Hematopoietic multipotent progenitor cell (in vitro differentiated cells): ENCODE measurements around the gene HOXB3. TPM values are rescaled to one million over a fixed set of nuclear protein-coding genes. Genes with fewer than 3 reads are reported as not detected.

Experiments used
- DNase-seq, 3 donors: peaks; one replicate each; pipeline ENCODE4 v3.0.0-alpha.2; 2011 to 2015; ENCODE audit warnings: low read depth in 2 of 3, low spot score in 2 of 3
- total RNA-seq: library from RNA; depleted of rRNA; stranded (reverse); fragments of >200 nt; gene quantifications from one replicate; pipeline ENCODE4 v1.2.3, GENCODE V29; 2012

Gene HOXB3
- total RNA-seq, 1 donor, result 20.5 TPM

- no peak for DNase-seq
These were observed 24.0 kb upstream of the HOXB3 start for GRCh38 chr17:48613862-48614694.

GRCh38 chr17:48612854-48613691, 23.0 kb upstream of the HOXB3 start:
- DNase-seq, result peak in 2 of 3 donors; percentile 67 to 68

GRCh38 chr17:48612456-48612853, 22.4 kb upstream of the HOXB3 start:
- peak in 1 of 3 donors; percentile 46 for DNase-seq

GRCh38 chr17:48611681-48612455, 21.8 kb upstream of the HOXB3 start:
- DNase-seq, result no peak

- no peak for DNase-seq
These were observed 21.2 kb upstream of the HOXB3 start for GRCh38 chr17:48611213-48611612.

- peak in 1 of 3 donors; percentile 39 for DNase-seq
These were observed 20.5 kb upstream of the HOXB3 start, which contains the start of gene HOXB7 for GRCh38 chr17:48610282-48611211. TSS of gene HOXB7 (minus strand) at chr17:48611017. CDS start at chr17:48610918, 99 bp downstream.

GRCh38 chr17:48609759-48610281, 19.8 kb upstream of the HOXB3 start:
- no peak for DNase-seq

- DNase-seq, result no peak
These were observed 19.0 kb upstream of the HOXB3 start for GRCh38 chr17:48609033-48609432.

- DNase-seq, result no peak
These were observed 18.4 kb upstream of the HOXB3 start for GRCh38 chr17:48608494-48608834.

GRCh38 chr17:48606892-48607614, 17.0 kb upstream of the HOXB3 start:
- DNase-seq, result no peak

- no peak for DNase-seq
These were observed 16.2 kb upstream of the HOXB3 start for GRCh38 chr17:48605991-48606891.

GRCh38 chr17:48605409-48605919, 15.4 kb upstream of the HOXB3 start:
- no peak for DNase-seq

- no peak for DNase-seq
These were observed 14.8 kb upstream of the HOXB3 start, which contains the start of gene HOXB6 for GRCh38 chr17:48604770-48605329. TSS of gene HOXB6 (minus strand) at chr17:48604986. CDS start at chr17:48598150, 6,836 bp downstream.

GRCh38 chr17:48603959-48604769, 14.1 kb upstream of the HOXB3 start:
- DNase-seq, result no peak

GRCh38 chr17:48601539-48602425, 11.7 kb upstream of the HOXB3 start:
- no peak for DNase-seq

- DNase-seq, result no peak
These were observed 11.1 kb upstream of the HOXB3 start for GRCh38 chr17:48601207-48601538.
